ENCODE measurements around the gene PLA2G4E.

Gene PLA2G4E

DNA sequence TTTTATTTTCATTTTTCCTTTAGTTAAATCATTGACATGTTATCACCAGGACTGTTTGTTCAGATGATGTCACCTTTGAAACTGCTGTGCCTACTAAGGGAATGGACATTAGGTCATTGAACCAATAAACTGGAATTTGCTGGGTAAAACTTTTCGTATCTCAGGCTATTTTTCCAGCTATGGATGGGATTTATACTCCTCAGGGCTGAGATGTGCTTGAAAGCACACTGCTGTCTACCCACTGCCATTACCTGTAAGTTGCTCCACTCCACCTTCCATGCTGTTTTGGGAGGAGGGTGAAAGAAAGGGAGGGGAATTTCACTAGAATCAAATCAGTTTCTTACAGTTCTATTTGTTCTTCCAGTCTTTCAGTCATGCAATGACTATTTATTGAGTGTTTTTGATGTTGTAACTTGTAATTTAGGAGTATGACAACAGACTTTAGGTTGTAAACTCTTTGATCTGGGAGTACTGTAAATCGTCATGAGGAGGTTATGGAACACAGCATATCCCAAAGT, 59.8 kb downstream of the PLA2G4E start:
- TF ChIP-seq OSR1 (CRISPR knock-in tag; IDR thresholded peaks at IDR 0.05): no peak
- TF ChIP-seq, protein P1, sequence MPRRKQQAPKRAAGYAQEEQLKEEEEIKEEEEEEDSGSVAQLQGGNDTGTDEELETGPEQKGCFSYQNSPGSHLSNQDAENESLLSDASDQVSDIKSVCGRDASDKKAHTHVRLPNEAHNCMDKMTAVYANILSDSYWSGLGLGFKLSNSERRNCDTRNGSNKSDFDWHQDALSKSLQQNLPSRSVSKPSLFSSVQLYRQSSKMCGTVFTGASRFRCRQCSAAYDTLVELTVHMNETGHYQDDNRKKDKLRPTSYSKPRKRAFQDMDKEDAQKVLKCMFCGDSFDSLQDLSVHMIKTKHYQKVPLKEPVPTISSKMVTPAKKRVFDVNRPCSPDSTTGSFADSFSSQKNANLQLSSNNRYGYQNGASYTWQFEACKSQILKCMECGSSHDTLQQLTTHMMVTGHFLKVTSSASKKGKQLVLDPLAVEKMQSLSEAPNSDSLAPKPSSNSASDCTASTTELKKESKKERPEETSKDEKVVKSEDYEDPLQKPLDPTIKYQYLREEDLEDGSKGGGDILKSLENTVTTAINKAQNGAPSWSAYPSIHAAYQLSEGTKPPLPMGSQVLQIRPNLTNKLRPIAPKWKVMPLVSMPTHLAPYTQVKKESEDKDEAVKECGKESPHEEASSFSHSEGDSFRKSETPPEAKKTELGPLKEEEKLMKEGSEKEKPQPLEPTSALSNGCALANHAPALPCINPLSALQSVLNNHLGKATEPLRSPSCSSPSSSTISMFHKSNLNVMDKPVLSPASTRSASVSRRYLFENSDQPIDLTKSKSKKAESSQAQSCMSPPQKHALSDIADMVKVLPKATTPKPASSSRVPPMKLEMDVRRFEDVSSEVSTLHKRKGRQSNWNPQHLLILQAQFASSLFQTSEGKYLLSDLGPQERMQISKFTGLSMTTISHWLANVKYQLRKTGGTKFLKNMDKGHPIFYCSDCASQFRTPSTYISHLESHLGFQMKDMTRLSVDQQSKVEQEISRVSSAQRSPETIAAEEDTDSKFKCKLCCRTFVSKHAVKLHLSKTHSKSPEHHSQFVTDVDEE (CRISPR knock-in tag; IDR thresholded peaks at IDR 0.05): no peak

DNA sequence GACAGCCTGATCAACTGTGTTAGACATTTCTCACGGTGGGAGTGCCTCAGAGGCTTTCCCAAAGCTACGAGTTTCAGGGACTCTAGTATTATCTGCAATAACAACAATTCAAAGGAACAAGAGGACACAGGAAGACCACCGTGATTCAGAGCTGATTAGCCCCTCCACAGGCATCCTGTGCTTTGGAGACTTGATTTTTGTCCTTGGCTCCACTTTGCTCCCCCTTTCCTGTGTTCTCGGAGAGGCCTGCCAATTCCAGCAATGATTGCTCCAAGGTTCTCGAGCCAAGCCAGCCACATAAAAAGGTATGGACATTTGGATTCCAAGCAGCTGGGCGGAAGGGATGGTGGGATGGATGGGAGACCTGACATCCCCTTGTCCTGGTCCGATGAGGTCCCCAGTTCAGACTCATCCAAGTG, 62.8 kb downstream of the PLA2G4E start:
- ATAC-seq: no peak
- TF ChIP-seq ZFP30 (CRISPR knock-in tag; IDR thresholded peaks at IDR 0.05) (no peak), TOX (CRISPR knock-in tag; IDR thresholded peaks at IDR 0.05; ENCODE audit: borderline replicate concordance) (no peak), CSDC2 (CRISPR knock-in tag; IDR thresholded peaks at IDR 0.05) (no peak), RARB (CRISPR knock-in tag; IDR thresholded peaks at IDR 0.05) (no peak), OSR1 (CRISPR knock-in tag; IDR thresholded peaks at IDR 0.05) (no peak), TCF4 (CRISPR knock-in tag; IDR thresholded peaks at IDR 0.05; ENCODE audit: borderline replicate concordance) (no peak), ZNF565 (CRISPR knock-in tag; conservative IDR thresholded peaks at IDR 0.05; ENCODE audit: low read depth) (no peak), BACH2 (CRISPR knock-in tag; IDR thresholded peaks at IDR 0.05; ENCODE audit: borderline replicate concordance) (no peak), ZFP3 (CRISPR knock-in tag; IDR thresholded peaks at IDR 0.05) (no peak), SNAI2 (CRISPR knock-in tag; IDR thresholded peaks at IDR 0.05) (no peak), PPARA (CRISPR knock-in tag; IDR thresholded peaks at IDR 0.05; ENCODE audit: borderline replicate concordance) (no peak)
- TF ChIP-seq, protein P2, sequence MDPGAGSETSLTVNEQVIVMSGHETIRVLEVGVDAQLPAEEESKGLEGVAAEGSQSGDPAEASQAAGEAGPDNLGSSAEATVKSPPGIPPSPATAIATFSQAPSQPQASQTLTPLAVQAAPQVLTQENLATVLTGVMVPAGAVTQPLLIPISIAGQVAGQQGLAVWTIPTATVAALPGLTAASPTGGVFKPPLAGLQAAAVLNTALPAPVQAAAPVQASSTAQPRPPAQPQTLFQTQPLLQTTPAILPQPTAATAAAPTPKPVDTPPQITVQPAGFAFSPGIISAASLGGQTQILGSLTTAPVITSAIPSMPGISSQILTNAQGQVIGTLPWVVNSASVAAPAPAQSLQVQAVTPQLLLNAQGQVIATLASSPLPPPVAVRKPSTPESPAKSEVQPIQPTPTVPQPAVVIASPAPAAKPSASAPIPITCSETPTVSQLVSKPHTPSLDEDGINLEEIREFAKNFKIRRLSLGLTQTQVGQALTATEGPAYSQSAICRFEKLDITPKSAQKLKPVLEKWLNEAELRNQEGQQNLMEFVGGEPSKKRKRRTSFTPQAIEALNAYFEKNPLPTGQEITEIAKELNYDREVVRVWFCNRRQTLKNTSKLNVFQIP (CRISPR knock-in tag; IDR thresholded peaks at IDR 0.05; ENCODE audit: borderline replicate concordance, low read depth): no peak
- TF ChIP-seq, protein P3, sequence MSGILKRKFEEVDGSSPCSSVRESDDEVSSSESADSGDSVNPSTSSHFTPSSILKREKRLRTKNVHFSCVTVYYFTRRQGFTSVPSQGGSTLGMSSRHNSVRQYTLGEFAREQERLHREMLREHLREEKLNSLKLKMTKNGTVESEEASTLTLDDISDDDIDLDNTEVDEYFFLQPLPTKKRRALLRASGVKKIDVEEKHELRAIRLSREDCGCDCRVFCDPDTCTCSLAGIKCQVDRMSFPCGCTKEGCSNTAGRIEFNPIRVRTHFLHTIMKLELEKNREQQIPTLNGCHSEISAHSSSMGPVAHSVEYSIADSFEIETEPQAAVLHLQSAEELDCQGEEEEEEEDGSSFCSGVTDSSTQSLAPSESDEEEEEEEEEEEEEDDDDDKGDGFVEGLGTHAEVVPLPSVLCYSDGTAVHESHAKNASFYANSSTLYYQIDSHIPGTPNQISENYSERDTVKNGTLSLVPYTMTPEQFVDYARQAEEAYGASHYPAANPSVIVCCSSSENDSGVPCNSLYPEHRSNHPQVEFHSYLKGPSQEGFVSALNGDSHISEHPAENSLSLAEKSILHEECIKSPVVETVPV (CRISPR knock-in tag; IDR thresholded peaks at IDR 0.05): no peak
- TF ChIP-seq, protein P4, sequence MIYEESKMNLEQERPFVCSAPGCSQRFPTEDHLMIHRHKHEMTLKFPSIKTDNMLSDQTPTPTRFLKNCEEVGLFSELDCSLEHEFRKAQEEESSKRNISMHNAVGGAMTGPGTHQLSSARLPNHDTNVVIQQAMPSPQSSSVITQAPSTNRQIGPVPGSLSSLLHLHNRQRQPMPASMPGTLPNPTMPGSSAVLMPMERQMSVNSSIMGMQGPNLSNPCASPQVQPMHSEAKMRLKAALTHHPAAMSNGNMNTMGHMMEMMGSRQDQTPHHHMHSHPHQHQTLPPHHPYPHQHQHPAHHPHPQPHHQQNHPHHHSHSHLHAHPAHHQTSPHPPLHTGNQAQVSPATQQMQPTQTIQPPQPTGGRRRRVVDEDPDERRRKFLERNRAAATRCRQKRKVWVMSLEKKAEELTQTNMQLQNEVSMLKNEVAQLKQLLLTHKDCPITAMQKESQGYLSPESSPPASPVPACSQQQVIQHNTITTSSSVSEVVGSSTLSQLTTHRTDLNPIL (CRISPR knock-in tag; IDR thresholded peaks at IDR 0.05; ENCODE audit: low read depth): no peak
- TF ChIP-seq, protein P1 (CRISPR knock-in tag; IDR thresholded peaks at IDR 0.05): no peak

More for the DNA sequence above, 59.8 kb downstream of the PLA2G4E start:
- no peak for ATAC-seq

DNA sequence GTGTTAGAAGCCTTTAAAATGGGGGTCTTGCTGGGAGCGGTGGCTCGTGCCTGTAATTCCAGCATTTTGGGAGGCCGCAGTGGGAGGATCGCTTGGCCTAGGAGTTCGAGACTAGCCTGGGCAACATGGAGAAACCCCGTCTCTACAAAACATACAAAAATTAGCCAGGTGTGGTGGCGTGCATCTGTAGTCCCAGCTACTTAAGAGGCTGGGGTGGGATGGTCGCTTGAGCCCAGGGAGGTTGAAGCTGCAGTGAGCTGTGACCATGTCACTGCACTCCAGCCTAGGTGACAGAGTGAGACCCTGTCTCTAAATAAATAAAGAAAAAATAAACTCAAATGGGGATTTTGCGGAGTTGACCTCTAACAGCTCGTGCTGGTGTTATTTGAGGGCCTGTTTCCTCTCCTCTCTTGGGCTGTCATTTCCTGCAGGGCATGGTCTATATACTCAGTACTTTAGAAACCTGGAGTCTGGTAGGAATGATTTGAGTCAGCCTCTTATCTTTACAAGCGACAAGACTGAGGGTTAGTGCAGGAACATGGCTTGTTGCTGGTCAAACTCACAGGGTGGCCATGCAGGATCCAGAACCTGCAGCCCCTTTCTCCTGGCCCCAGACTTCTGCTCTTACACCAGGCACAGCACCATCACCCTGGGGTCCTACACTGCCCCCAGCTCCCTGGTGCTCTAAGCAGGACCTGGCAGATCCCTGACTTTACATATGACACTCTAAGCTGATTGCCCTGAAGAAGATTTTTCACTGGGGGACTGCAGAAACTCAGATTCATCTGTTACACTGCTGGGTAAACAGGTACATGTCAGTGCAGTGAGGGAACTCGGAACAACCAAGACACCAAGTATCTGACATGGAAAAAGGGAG, 63.6 kb downstream of the PLA2G4E start:
- no peak for ATAC-seq
- TF ChIP-seq, protein P3 (CRISPR knock-in tag; IDR thresholded peaks at IDR 0.05): no peak
- TF ChIP-seq TCF4 (CRISPR knock-in tag; IDR thresholded peaks at IDR 0.05; ENCODE audit: borderline replicate concordance) (no peak), ZFP3 (CRISPR knock-in tag; IDR thresholded peaks at IDR 0.05) (no peak), ZNF565 (CRISPR knock-in tag; conservative IDR thresholded peaks at IDR 0.05; ENCODE audit: low read depth) (no peak), ZNF70 (CRISPR knock-in tag; IDR thresholded peaks at IDR 0.05) (no peak), PPARA (CRISPR knock-in tag; IDR thresholded peaks at IDR 0.05; ENCODE audit: borderline replicate concordance) (no peak)
- TF ChIP-seq, protein P1 (CRISPR knock-in tag; IDR thresholded peaks at IDR 0.05): no peak
- TF ChIP-seq, protein P4 (CRISPR knock-in tag; IDR thresholded peaks at IDR 0.05; ENCODE audit: low read depth): no peak
